ENCODE results near the gene ARG1.

- no peak for TF ChIP-seq POLR2A (IDR thresholded peaks at IDR 0.05)
- no peak for TF ChIP-seq CTCF (IDR thresholded peaks at IDR 0.05)
Observed at GRCh38 chr6:131629651-131630050, 56.6 kb downstream of the ARG1 start.

Measured in thyroid gland (tissue), 4 donors.